ENCODE measurements around the gene CACNG4. TPM values are rescaled to one million over a fixed set of nuclear protein-coding genes. Genes with fewer than 3 reads are reported as not detected.

The CACNG4 gene
- total RNA-seq, 1 donor from 2014 or later: not detected

DNA sequence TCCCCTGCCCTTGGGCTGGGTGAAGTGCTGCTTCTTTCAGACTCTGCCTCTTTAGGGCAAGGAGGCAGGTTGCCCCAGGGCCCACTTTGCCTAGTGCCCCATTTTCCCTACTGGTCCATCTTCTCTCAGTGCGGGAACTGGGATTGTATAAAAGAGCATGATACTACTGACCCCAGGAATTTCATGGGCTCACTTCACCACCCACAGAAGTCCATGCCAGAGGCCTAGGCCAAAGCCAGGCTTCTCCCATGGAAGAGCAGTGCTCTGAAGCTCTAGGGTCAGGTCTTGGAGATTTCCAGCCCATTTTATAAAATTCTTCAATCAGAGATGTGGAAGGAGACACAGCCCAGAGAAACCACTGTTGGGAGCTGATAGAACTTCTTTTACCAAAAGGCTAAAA lies 85.6 kb downstream of the CACNG4 start:
- Histone ChIP-seq H3K4me3 (no peak overlapping the region), H3K9me3 (replicated peaks) (peaks cover 31% of the 10 kb centered on the region), H3K36me3 (no peaks in the 10 kb centered on the region), H3K27me3 (ENCODE audit: low read depth) (no peaks in the 10 kb centered on the region), H3K27ac (replicated peaks) (no peak overlapping the region), H3K4me1 (peaks cover 12% of the 10 kb centered on the region)
- DNase-seq: no peak
- intact Hi-C loops (cut with micrococcal nuclease): no loop called here
- TF ChIP-seq, protein P1, sequence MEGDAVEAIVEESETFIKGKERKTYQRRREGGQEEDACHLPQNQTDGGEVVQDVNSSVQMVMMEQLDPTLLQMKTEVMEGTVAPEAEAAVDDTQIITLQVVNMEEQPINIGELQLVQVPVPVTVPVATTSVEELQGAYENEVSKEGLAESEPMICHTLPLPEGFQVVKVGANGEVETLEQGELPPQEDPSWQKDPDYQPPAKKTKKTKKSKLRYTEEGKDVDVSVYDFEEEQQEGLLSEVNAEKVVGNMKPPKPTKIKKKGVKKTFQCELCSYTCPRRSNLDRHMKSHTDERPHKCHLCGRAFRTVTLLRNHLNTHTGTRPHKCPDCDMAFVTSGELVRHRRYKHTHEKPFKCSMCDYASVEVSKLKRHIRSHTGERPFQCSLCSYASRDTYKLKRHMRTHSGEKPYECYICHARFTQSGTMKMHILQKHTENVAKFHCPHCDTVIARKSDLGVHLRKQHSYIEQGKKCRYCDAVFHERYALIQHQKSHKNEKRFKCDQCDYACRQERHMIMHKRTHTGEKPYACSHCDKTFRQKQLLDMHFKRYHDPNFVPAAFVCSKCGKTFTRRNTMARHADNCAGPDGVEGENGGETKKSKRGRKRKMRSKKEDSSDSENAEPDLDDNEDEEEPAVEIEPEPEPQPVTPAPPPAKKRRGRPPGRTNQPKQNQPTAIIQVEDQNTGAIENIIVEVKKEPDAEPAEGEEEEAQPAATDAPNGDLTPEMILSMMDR (IDR thresholded peaks at IDR 0.05; ENCODE audit: borderline replicate concordance): no peak

DNA sequence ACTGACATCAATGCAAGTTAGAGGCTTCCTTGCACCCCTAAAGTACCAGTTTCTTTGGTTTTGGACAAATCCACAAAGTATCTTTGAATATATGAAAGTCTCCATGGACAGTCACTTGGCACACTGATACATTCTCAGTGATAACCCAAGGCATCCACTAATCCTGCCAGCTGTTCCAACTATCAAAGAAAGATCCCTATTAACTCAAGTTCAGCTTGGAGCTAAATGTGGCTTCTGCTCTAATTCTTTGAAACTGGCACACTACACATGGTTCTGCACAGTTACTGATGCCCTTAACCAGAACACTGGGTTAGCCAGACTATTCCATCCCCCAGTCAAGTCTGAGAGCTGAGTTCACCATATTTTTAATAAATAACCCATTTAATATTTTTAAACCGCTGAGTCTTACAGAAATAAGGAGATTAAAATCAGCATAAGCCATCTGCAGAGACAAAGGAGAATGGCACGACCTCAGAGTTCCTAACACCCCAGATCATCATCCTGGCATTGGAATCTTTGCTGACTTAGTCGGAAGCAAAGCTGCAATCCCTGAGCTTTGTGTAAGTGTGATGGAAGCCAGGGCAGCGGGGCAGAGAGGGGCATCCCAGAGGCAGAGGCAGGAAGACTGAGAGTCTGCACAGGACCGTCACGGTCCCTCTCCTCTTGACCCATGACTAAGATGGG lies 86.1 kb downstream of the CACNG4 start:
- H3K36me3 ChIP-seq: no peaks in the 10 kb centered on the region
- no peak overlapping the region for H3K27ac ChIP-seq (replicated peaks)
- intact Hi-C loops (cut with micrococcal nuclease): no loop called here
- DNase-seq: no peak
- TF ChIP-seq, protein P1 (IDR thresholded peaks at IDR 0.05; ENCODE audit: borderline replicate concordance): no peak
- peaks cover 31% of the 10 kb centered on the region for H3K9me3 ChIP-seq (replicated peaks)
- H3K27me3 ChIP-seq (ENCODE audit: low read depth): no peaks in the 10 kb centered on the region
- no peak overlapping the region for H3K4me3 ChIP-seq
- peaks cover 8% of the 10 kb centered on the region for H3K4me1 ChIP-seq

DNA sequence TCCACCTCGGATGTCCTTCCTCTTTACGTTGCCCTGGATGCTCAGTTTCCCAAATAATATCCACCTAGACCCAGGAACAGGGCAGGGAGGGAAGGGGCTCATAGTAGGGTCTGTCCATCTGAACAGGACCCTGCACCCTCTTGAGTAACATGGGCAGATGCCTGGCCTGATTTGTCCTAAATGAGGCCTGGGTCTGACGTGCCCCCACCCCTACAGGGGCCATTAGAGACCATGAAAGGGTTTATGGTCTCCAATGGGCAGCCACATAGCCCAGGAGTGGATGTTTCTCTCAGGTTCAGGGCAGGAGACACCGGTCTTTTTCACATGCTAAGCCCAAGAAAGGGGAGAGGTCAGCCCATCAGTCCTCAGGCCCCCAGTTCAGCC lies 86.6 kb downstream of the CACNG4 start:
- no peak overlapping the region for H3K4me3 ChIP-seq
- H3K4me1 ChIP-seq: peaks cover 9% of the 10 kb centered on the region
- intact Hi-C loops (cut with micrococcal nuclease): no loop called here
- peaks cover 31% of the 10 kb centered on the region for H3K9me3 ChIP-seq (replicated peaks)
- DNase-seq: no peak
- H3K27me3 ChIP-seq (ENCODE audit: low read depth): no peaks in the 10 kb centered on the region
- H3K27ac ChIP-seq (replicated peaks): no peak overlapping the region
- H3K36me3 ChIP-seq: no peaks in the 10 kb centered on the region
- TF ChIP-seq, protein P1 (IDR thresholded peaks at IDR 0.05; ENCODE audit: borderline replicate concordance): no peak

DNA sequence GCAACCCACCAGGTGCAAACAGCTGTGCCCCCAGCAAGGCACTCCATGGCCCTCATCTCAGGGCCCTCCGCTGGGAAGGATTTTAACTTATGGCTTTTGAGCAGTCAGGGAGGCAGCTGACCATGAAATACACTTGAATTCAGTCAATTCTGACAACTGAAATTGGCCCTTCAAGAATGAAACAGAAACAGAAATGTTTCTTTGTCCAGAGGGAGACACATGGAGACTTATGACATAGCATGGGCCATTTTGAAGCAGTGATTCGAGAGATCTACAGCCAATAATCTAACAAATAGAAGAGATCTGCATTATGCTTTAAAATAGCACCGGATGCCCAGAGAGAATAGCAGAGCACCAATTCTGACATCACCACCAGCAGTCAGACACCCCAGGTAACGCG lies 87.3 kb downstream of the CACNG4 start:
- no peak overlapping the region for H3K27ac ChIP-seq (replicated peaks)
- TF ChIP-seq, protein P1 (IDR thresholded peaks at IDR 0.05; ENCODE audit: borderline replicate concordance): no peak
- H3K4me1 ChIP-seq: peaks cover 15% of the 10 kb centered on the region
- intact Hi-C loops (cut with micrococcal nuclease): no loop called here
- no peaks in the 10 kb centered on the region for H3K27me3 ChIP-seq (ENCODE audit: low read depth)
- H3K9me3 ChIP-seq (replicated peaks): peaks cover 31% of the 10 kb centered on the region
- H3K36me3 ChIP-seq: no peaks in the 10 kb centered on the region
- H3K4me3 ChIP-seq: no peak overlapping the region
- no peak for DNase-seq

DNA sequence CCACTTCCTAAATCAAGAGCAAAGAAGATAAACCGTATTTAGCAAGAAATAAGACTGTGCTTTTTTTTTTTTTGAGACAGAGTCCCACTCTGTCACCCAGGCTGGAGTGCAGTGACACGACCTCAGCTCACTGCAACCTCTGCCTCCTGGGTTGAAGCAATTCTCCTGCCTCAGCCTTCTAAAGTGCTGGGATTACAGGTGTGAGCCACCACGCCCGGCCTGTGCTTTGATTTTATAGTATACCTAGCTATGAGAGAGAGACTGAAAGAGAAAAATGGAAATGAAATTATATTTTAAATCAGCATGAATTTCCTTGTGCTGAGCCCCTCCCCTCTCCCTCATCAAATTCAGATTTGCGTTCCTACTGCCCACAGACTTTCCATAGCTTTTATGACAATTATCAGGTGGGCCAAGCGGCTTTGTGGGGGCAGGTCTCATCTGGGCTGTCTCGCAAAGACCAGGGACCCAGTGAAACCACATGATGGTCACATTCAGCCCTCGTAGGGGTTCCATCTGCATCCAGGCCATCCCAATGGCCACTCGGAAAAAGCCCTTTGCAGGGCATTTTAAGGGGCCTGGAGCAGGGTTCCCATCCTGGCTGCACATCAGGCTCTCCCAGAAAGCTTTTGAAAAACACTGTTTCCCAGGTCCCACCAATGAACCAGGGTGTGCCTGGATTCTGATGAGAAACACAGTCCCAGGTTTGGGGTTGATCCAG lies 88.4 kb downstream of the CACNG4 start:
- H3K4me1 ChIP-seq: peaks cover 21% of the 10 kb centered on the region
- no peak overlapping the region for H3K4me3 ChIP-seq
- TF ChIP-seq, protein P1 (IDR thresholded peaks at IDR 0.05; ENCODE audit: borderline replicate concordance): no peak
- H3K9me3 ChIP-seq (replicated peaks): peaks cover 23% of the 10 kb centered on the region
- no peak for DNase-seq
- H3K36me3 ChIP-seq: no peaks in the 10 kb centered on the region
- H3K27ac ChIP-seq (replicated peaks): no peak overlapping the region
- intact Hi-C loops (cut with micrococcal nuclease): no loop called here
- no peaks in the 10 kb centered on the region for H3K27me3 ChIP-seq (ENCODE audit: low read depth)
